ENCODE data around the gene PI4K2B. TPM values are rescaled to one million over a fixed set of nuclear protein-coding genes. Genes with fewer than 3 reads are reported as not detected.
A peak's percentile ranks its signal among the peaks of the same experiment; 100 is the strongest.

Gene PI4K2B
- total and polyA plus RNA-seq, 4 donors, result 12.3 to 34.7 (median 19.4) TPM

GRCh38 chr4:25198713-25199112 lies 35.1 kb upstream of the PI4K2B start (continued):
- TF ChIP-seq REST (IDR thresholded peaks at IDR 0.05) (no peak), ATF3 (IDR thresholded peaks at IDR 0.05) (no peak), NR2F2 (IDR thresholded peaks at IDR 0.05) (no peak), GABPA (IDR thresholded peaks at IDR 0.05 in 1 of 2, conservative IDR thresholded peaks at IDR 0.05 in 1 of 2) (no peak)

GRCh38 chr4:25207997-25208396 lies 25.8 kb upstream of the PI4K2B start:
- peak in 1 of 2 donors; percentile 20 for TF ChIP-seq HNF4A (conservative IDR thresholded peaks at IDR 0.05)
- no peak for TF ChIP-seq YY1 (IDR thresholded peaks at IDR 0.05)
- no peaks in the 10 kb centered on the region for H3K36me3 ChIP-seq (ENCODE audit: control insufficient read depth in 4 of 4, insufficient read depth in 3 of 4, low read depth in 1 of 4, low read length in 3 of 4)
- H3K4me1 ChIP-seq (ENCODE audit: control insufficient read depth in 4 of 4, insufficient read depth in 4 of 4, low read length in 3 of 4), result peaks cover 0 to 18% (median 6%) of the 10 kb centered on the region in 4 donors
- WGBS, result 97% methylated on average over 1 of the region's 1 CpG
- H3K9ac ChIP-seq (ENCODE audit: low read depth in 1 of 2, low read length in 2 of 2), result no peak overlapping the region
- no peaks in the 10 kb centered on the region for H3K9me3 ChIP-seq (ENCODE audit: control insufficient read depth in 4 of 4, low read length in 3 of 4)
- no peak overlapping the region for H3K27ac ChIP-seq (ENCODE audit: low read depth in 1 of 2, low read length in 2 of 2)
- no peaks in the 10 kb centered on the region for H3K27me3 ChIP-seq (ENCODE audit: control insufficient read depth in 4 of 4, insufficient read depth in 4 of 4, low read length in 3 of 4)
- DNase-seq (ENCODE audit: low spot score), result no peak
- no peak overlapping the region for H3K4me3 ChIP-seq (ENCODE audit: low read depth in 1 of 3, low read length in 3 of 3)

- no peaks in the 10 kb centered on the region for H3K9me3 ChIP-seq (ENCODE audit: control insufficient read depth in 4 of 4, low read length in 3 of 4)
- H3K27ac ChIP-seq (ENCODE audit: low read depth in 1 of 2, low read length in 2 of 2), result no peak overlapping the region
- peaks cover 3 to 32% (median 5%) of the 10 kb centered on the region in 4 donors for H3K4me1 ChIP-seq (ENCODE audit: control insufficient read depth in 4 of 4, insufficient read depth in 4 of 4, low read length in 3 of 4)
- no peak overlapping the region for H3K9ac ChIP-seq (ENCODE audit: low read depth in 1 of 2, low read length in 2 of 2)
- 90% methylated on average over 1 of the region's 1 CpG for WGBS
- H3K27me3 ChIP-seq (ENCODE audit: control insufficient read depth in 4 of 4, insufficient read depth in 4 of 4, low read length in 3 of 4), result no peaks in the 10 kb centered on the region
- no peak overlapping the region for H3K4me3 ChIP-seq (ENCODE audit: low read depth in 1 of 3, low read length in 3 of 3)
- TF ChIP-seq ATF3 (IDR thresholded peaks at IDR 0.05) (no peak), JUND (IDR thresholded peaks at IDR 0.05) (no peak), HNF4A (conservative IDR thresholded peaks at IDR 0.05) (no peak), SP1 (IDR thresholded peaks at IDR 0.05) (no peak), NR2F2 (IDR thresholded peaks at IDR 0.05) (no peak), GABPA (IDR thresholded peaks at IDR 0.05 in 1 of 2, conservative IDR thresholded peaks at IDR 0.05 in 1 of 2) (no peak), FOXA1 (IDR thresholded peaks at IDR 0.05) (no peak), FOXA2 (IDR thresholded peaks at IDR 0.05) (no peak), RXRA (IDR thresholded peaks at IDR 0.05) (no peak), EGR1 (IDR thresholded peaks at IDR 0.05; ENCODE audit: low read depth in 2 of 2) (no peak), TAF1 (conservative IDR thresholded peaks at IDR 0.05) (no peak), REST (IDR thresholded peaks at IDR 0.05) (no peak), YY1 (IDR thresholded peaks at IDR 0.05) (no peak), MAX (IDR thresholded peaks at IDR 0.05) (no peak), CTCF (IDR thresholded peaks at IDR 0.05; ENCODE audit: low read depth, low read length, missing input control) (no peak), HNF4G (IDR thresholded peaks at IDR 0.05) (no peak)
- H3K36me3 ChIP-seq (ENCODE audit: control insufficient read depth in 4 of 4, insufficient read depth in 3 of 4, low read depth in 1 of 4, low read length in 3 of 4), result no peaks in the 10 kb centered on the region
- no peak for DNase-seq (ENCODE audit: low spot score)
Observed at GRCh38 chr4:25209702-25210101, 24.1 kb upstream of the PI4K2B start.

Measured in liver (tissue), 9 donors.